ENCODE results near the gene CTNNA1.

Gene CTNNA1

GRCh38 chr5:138789771-138790242 is 36.6 kb downstream of the CTNNA1 start:
- TF ChIP-seq EZH2phosphoT487 (IDR thresholded peaks at IDR 0.05; ENCODE audit: borderline replicate concordance, low read length) = no peak
- peak; percentile 82 for TF ChIP-seq CTCF (IDR thresholded peaks at IDR 0.05; ENCODE audit: low read depth, low read length, poor library complexity, severe bottlenecking)
- H3K79me2 ChIP-seq (ENCODE audit: control insufficient read depth, low read length) = no peaks in the 10 kb centered on the region
- H3K9me2 ChIP-seq (replicated peaks; ENCODE audit: control insufficient read depth, low read length) = no peaks in the 10 kb centered on the region
- H3K9me3 ChIP-seq (ENCODE audit: control insufficient read depth, insufficient read depth, low read length) = no peaks in the 10 kb centered on the region
- no peaks in the 10 kb centered on the region for H3F3A ChIP-seq (ENCODE audit: control insufficient read depth, insufficient read depth)
- H3K27ac ChIP-seq (ENCODE audit: low read depth, low read length) = no peak overlapping the region
- no peaks in the 10 kb centered on the region; the same call in 1 of the 2 replicates for H4K20me1 ChIP-seq (ENCODE audit: control insufficient read depth, insufficient read depth, low read depth, low read length)
- H3K4me3 ChIP-seq (ENCODE audit: low read length) = no peak overlapping the region
- H3K27me3 ChIP-seq (ENCODE audit: control insufficient read depth, low read length) = no peaks in the 10 kb centered on the region
- peaks cover 3% of the 10 kb centered on the region; the same call in 1 of the 2 replicates for H3K4me1 ChIP-seq (ENCODE audit: control insufficient read depth, low read length)
- no peak overlapping the region for H3K4me2 ChIP-seq (ENCODE audit: low read length)
- H3K36me3 ChIP-seq (ENCODE audit: control insufficient read depth, low read length) = no peaks in the 10 kb centered on the region

GRCh38 chr5:138790684-138791083 is 37.5 kb downstream of the CTNNA1 start:
- no peaks in the 10 kb centered on the region for H3K9me2 ChIP-seq (replicated peaks; ENCODE audit: control insufficient read depth, low read length)
- no peaks in the 10 kb centered on the region for H3K9me3 ChIP-seq (ENCODE audit: control insufficient read depth, insufficient read depth, low read length)
- no peak overlapping the region for H3K4me3 ChIP-seq (ENCODE audit: low read length)
- no peak overlapping the region for H3K27ac ChIP-seq (ENCODE audit: low read depth, low read length)
- no peaks in the 10 kb centered on the region for H3F3A ChIP-seq (ENCODE audit: control insufficient read depth, insufficient read depth)
- no peaks in the 10 kb centered on the region; the same call in 1 of the 2 replicates for H4K20me1 ChIP-seq (ENCODE audit: control insufficient read depth, insufficient read depth, low read depth, low read length)
- H3K27me3 ChIP-seq (ENCODE audit: control insufficient read depth, low read length) = no peaks in the 10 kb centered on the region
- no peaks in the 10 kb centered on the region for H3K79me2 ChIP-seq (ENCODE audit: control insufficient read depth, low read length)
- TF ChIP-seq CTCF (IDR thresholded peaks at IDR 0.05; ENCODE audit: low read depth, low read length, poor library complexity, severe bottlenecking) (no peak), EZH2phosphoT487 (IDR thresholded peaks at IDR 0.05; ENCODE audit: borderline replicate concordance, low read length) (no peak)
- H3K36me3 ChIP-seq (ENCODE audit: control insufficient read depth, low read length) = no peaks in the 10 kb centered on the region
- no peak overlapping the region for H3K4me2 ChIP-seq (ENCODE audit: low read length)
- peaks cover 3% of the 10 kb centered on the region; the same call in 1 of the 2 replicates for H3K4me1 ChIP-seq (ENCODE audit: control insufficient read depth, low read length)

GRCh38 chr5:138792195-138792790 is 39.1 kb downstream of the CTNNA1 start:
- no peak overlapping the region for H3K27ac ChIP-seq (ENCODE audit: low read depth, low read length)
- no peaks in the 10 kb centered on the region for H3K36me3 ChIP-seq (ENCODE audit: control insufficient read depth, low read length)
- no peaks in the 10 kb centered on the region for H3F3A ChIP-seq (ENCODE audit: control insufficient read depth, insufficient read depth)
- no peaks in the 10 kb centered on the region; the same call in 1 of the 2 replicates for H4K20me1 ChIP-seq (ENCODE audit: control insufficient read depth, insufficient read depth, low read depth, low read length)
- H3K4me1 ChIP-seq (ENCODE audit: control insufficient read depth, low read length) = peaks cover 3% of the 10 kb centered on the region; the same call in 1 of the 2 replicates
- H3K79me2 ChIP-seq (ENCODE audit: control insufficient read depth, low read length) = no peaks in the 10 kb centered on the region
- no peaks in the 10 kb centered on the region for H3K27me3 ChIP-seq (ENCODE audit: control insufficient read depth, low read length)
- H3K9me3 ChIP-seq (ENCODE audit: control insufficient read depth, insufficient read depth, low read length) = no peaks in the 10 kb centered on the region
- no peaks in the 10 kb centered on the region for H3K9me2 ChIP-seq (replicated peaks; ENCODE audit: control insufficient read depth, low read length)
- no peak for TF ChIP-seq EZH2phosphoT487 (IDR thresholded peaks at IDR 0.05; ENCODE audit: borderline replicate concordance, low read length)
- no peak for TF ChIP-seq CTCF (IDR thresholded peaks at IDR 0.05; ENCODE audit: low read depth, low read length, poor library complexity, severe bottlenecking)
- H3K4me2 ChIP-seq (ENCODE audit: low read length) = no peak overlapping the region
- H3K4me3 ChIP-seq (ENCODE audit: low read length) = no peak overlapping the region
